HG02798 (cell line): ENCODE measurements around the gene G0S2.

Experiments used
- ATAC-seq: cut with Tn5 transposase; IDR thresholded peaks from one replicate; pipeline ENCODE4 v1.9.1; 2021; ENCODE audit warnings: mild to moderate bottlenecking; ENCODE audit not compliant: unreplicated experiment, poor library complexity

The G0S2 gene

GRCh38 chr1:209647156-209647555 is 28.1 kb upstream of the G0S2 start:
- no peak for ATAC-seq

GRCh38 chr1:209648346-209648745 is 26.9 kb upstream of the G0S2 start:
- no peak for ATAC-seq

- ATAC-seq, result no peak
Measured at GRCh38 chr1:209648931-209649776, 26.1 kb upstream of the G0S2 start.

GRCh38 chr1:209650454-209650853 is 24.8 kb upstream of the G0S2 start:
- ATAC-seq, result no peak

GRCh38 chr1:209651138-209651587 is 24.0 kb upstream of the G0S2 start:
- ATAC-seq, result peak; percentile 65

- ATAC-seq, result no peak
Measured at GRCh38 chr1:209652121-209652735, 23.0 kb upstream of the G0S2 start, which contains the start of gene LAMB3. TSS of gene LAMB3 (minus strand) at chr1:209652425. CDS start at chr1:209650944, 1,481 bp downstream.

- ATAC-seq, result peak; percentile 42
Measured at GRCh38 chr1:209652873-209653401, 22.3 kb upstream of the G0S2 start.

- ATAC-seq, result peak; percentile 43
Measured at GRCh38 chr1:209653915-209654351, 21.3 kb upstream of the G0S2 start.

GRCh38 chr1:209655411-209656231 is 19.6 kb upstream of the G0S2 start:
- no peak for ATAC-seq

GRCh38 chr1:209657140-209657879 is 17.9 kb upstream of the G0S2 start:
- ATAC-seq, result peak; percentile 42

GRCh38 chr1:209657918-209658317 is 17.3 kb upstream of the G0S2 start:
- ATAC-seq, result no peak

GRCh38 chr1:209659909-209660308 is 15.3 kb upstream of the G0S2 start:
- peak; percentile 72 for ATAC-seq

- ATAC-seq, result no peak
Measured at GRCh38 chr1:209661071-209661470, 14.1 kb upstream of the G0S2 start.

- ATAC-seq, result no peak
Measured at GRCh38 chr1:209662879-209663327, 12.3 kb upstream of the G0S2 start.

GRCh38 chr1:209667103-209667502 is 8.1 kb upstream of the G0S2 start:
- ATAC-seq, result no peak

- no peak for ATAC-seq
Measured at GRCh38 chr1:209667708-209668107, 7.5 kb upstream of the G0S2 start.

- ATAC-seq, result no peak
Measured at GRCh38 chr1:209670441-209671082, 4.7 kb upstream of the G0S2 start.

GRCh38 chr1:209672705-209673630 is 2.2 kb upstream of the G0S2 start:
- ATAC-seq, result peak; percentile 91
